ENCODE measurements around the gene PTPMT1.
"Not testable (repeated sequence)": the region's sequence is repeated elsewhere in the genome, so short reads cannot be mapped to it uniquely, and the experiment has no call there.

PTPMT1 gene

GRCh38 chr11:47527186-47527585 is 38.2 kb upstream of the PTPMT1 start:
- Histone ChIP-seq H3K4me3 (ENCODE audit: low read length) (no peak overlapping the region), H3K9me3 (ENCODE audit: control insufficient read depth, insufficient read depth, low read length) (no peaks in the 10 kb centered on the region), H3K4me2 (ENCODE audit: low read length) (no peak overlapping the region), H4K20me1 (ENCODE audit: control insufficient read depth, insufficient read depth, low read depth, low read length) (peaks cover 32% of the 10 kb centered on the region), H3K36me3 (ENCODE audit: control insufficient read depth, low read length) (peaks cover 30% of the 10 kb centered on the region), H3K4me1 (ENCODE audit: control insufficient read depth, low read length) (peaks cover 51% of the 10 kb centered on the region), H3K79me2 (ENCODE audit: control insufficient read depth, low read length) (peaks cover 100% of the 10 kb centered on the region), H3K9me2 (replicated peaks; ENCODE audit: control insufficient read depth, low read length) (no peaks in the 10 kb centered on the region), H3F3A (ENCODE audit: control insufficient read depth, insufficient read depth) (no peaks in the 10 kb centered on the region; the same call in 1 of the 2 replicates), H3K27me3 (ENCODE audit: control insufficient read depth, low read length) (no peaks in the 10 kb centered on the region), H3K27ac (ENCODE audit: low read depth, low read length) (no peak overlapping the region)
- TF ChIP-seq EZH2phosphoT487 (IDR thresholded peaks at IDR 0.05; ENCODE audit: borderline replicate concordance, low read length), result no peak
- TF ChIP-seq, protein P1, sequence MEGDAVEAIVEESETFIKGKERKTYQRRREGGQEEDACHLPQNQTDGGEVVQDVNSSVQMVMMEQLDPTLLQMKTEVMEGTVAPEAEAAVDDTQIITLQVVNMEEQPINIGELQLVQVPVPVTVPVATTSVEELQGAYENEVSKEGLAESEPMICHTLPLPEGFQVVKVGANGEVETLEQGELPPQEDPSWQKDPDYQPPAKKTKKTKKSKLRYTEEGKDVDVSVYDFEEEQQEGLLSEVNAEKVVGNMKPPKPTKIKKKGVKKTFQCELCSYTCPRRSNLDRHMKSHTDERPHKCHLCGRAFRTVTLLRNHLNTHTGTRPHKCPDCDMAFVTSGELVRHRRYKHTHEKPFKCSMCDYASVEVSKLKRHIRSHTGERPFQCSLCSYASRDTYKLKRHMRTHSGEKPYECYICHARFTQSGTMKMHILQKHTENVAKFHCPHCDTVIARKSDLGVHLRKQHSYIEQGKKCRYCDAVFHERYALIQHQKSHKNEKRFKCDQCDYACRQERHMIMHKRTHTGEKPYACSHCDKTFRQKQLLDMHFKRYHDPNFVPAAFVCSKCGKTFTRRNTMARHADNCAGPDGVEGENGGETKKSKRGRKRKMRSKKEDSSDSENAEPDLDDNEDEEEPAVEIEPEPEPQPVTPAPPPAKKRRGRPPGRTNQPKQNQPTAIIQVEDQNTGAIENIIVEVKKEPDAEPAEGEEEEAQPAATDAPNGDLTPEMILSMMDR (IDR thresholded peaks at IDR 0.05; ENCODE audit: low read depth, low read length, poor library complexity, severe bottlenecking), result no peak

- Histone ChIP-seq H3K4me1 (ENCODE audit: control insufficient read depth, low read length) (peaks cover 42% of the 10 kb centered on the region), H3K36me3 (ENCODE audit: control insufficient read depth, low read length) (peaks cover 28% of the 10 kb centered on the region)
These were observed 35.4 kb upstream of the PTPMT1 start for GRCh38 chr11:47529951-47530350.

GRCh38 chr11:47530721-47531120 is 34.7 kb upstream of the PTPMT1 start:
- H3K79me2 ChIP-seq (ENCODE audit: control insufficient read depth, low read length), result peaks cover 100% of the 10 kb centered on the region
- H3K4me1 ChIP-seq (ENCODE audit: control insufficient read depth, low read length), result peaks cover 39% of the 10 kb centered on the region
- H3K4me2 ChIP-seq (ENCODE audit: low read length); H3K9me3 ChIP-seq (ENCODE audit: control insufficient read depth, insufficient read depth, low read length); H3K27me3 ChIP-seq (ENCODE audit: control insufficient read depth, low read length); H3F3A ChIP-seq (ENCODE audit: control insufficient read depth, insufficient read depth); H3K9me2 ChIP-seq (replicated peaks; ENCODE audit: control insufficient read depth, low read length); H3K27ac ChIP-seq (ENCODE audit: low read depth, low read length); H3K4me3 ChIP-seq (ENCODE audit: low read length): not testable (repeated sequence)
- H3K36me3 ChIP-seq (ENCODE audit: control insufficient read depth, low read length), result peaks cover 26% of the 10 kb centered on the region
- peaks cover 31% of the 10 kb centered on the region for H4K20me1 ChIP-seq (ENCODE audit: control insufficient read depth, insufficient read depth, low read depth, low read length)

More at GRCh38 chr11:47529951-47530350, 35.4 kb upstream of the PTPMT1 start:
- H3K9me3 ChIP-seq (ENCODE audit: control insufficient read depth, insufficient read depth, low read length), result no peaks in the 10 kb centered on the region
- H3K79me2 ChIP-seq (ENCODE audit: control insufficient read depth, low read length), result peaks cover 100% of the 10 kb centered on the region
- H3K27me3 ChIP-seq (ENCODE audit: control insufficient read depth, low read length), result no peaks in the 10 kb centered on the region
- H3K4me2 ChIP-seq (ENCODE audit: low read length), result no peak overlapping the region
- no peak overlapping the region for H3K27ac ChIP-seq (ENCODE audit: low read depth, low read length)
- TF ChIP-seq, protein P1 (IDR thresholded peaks at IDR 0.05; ENCODE audit: low read depth, low read length, poor library complexity, severe bottlenecking), result no peak
- no peak for TF ChIP-seq EZH2phosphoT487 (IDR thresholded peaks at IDR 0.05; ENCODE audit: borderline replicate concordance, low read length)
- peaks cover 4% of the 10 kb centered on the region for H3F3A ChIP-seq (ENCODE audit: control insufficient read depth, insufficient read depth)
- peaks cover 34% of the 10 kb centered on the region for H4K20me1 ChIP-seq (ENCODE audit: control insufficient read depth, insufficient read depth, low read depth, low read length)
- no peaks in the 10 kb centered on the region for H3K9me2 ChIP-seq (replicated peaks; ENCODE audit: control insufficient read depth, low read length)
- no peak overlapping the region for H3K4me3 ChIP-seq (ENCODE audit: low read length)

- Histone ChIP-seq H3K4me2 (ENCODE audit: low read length) (no peak overlapping the region), H3K4me1 (ENCODE audit: control insufficient read depth, low read length) (peaks cover 35% of the 10 kb centered on the region), H3K27me3 (ENCODE audit: control insufficient read depth, low read length) (no peaks in the 10 kb centered on the region), H3K9me2 (replicated peaks; ENCODE audit: control insufficient read depth, low read length) (no peaks in the 10 kb centered on the region), H3F3A (ENCODE audit: control insufficient read depth, insufficient read depth) (peaks cover 4% of the 10 kb centered on the region; the same call in 1 of the 2 replicates), H3K9me3 (ENCODE audit: control insufficient read depth, insufficient read depth, low read length) (no peaks in the 10 kb centered on the region), H3K36me3 (ENCODE audit: control insufficient read depth, low read length) (peaks cover 32% of the 10 kb centered on the region), H4K20me1 (ENCODE audit: control insufficient read depth, insufficient read depth, low read depth, low read length) (peaks cover 27% of the 10 kb centered on the region), H3K79me2 (ENCODE audit: control insufficient read depth, low read length) (peaks cover 100% of the 10 kb centered on the region), H3K27ac (ENCODE audit: low read depth, low read length) (no peak overlapping the region), H3K4me3 (ENCODE audit: low read length) (no peak overlapping the region)
- TF ChIP-seq EZH2phosphoT487 (IDR thresholded peaks at IDR 0.05; ENCODE audit: borderline replicate concordance, low read length), result no peak
- TF ChIP-seq, protein P1 (IDR thresholded peaks at IDR 0.05; ENCODE audit: low read depth, low read length, poor library complexity, severe bottlenecking), result no peak
These were observed 33.7 kb upstream of the PTPMT1 start for GRCh38 chr11:47531666-47532065.

Data from DOHH2 (cell line).